PC-9 (cell line): ENCODE results near the gene TMEM221. TPM values are rescaled to one million over a fixed set of nuclear protein-coding genes. Genes with fewer than 3 reads are reported as not detected.

ENCODE experiments used
- BruUV-seq: library from RNA; stranded (reverse); fragments of 400-500 nt; replicated peaks from 2 replicates; lab custom pipeline; 2021; lab: Mats Ljungman, UMichigan
- CTCF ChIA-PET: fragments of 300-600 bp; sonication (Branson Sonifier 250); formaldehyde crosslinking; loops from one replicate; lab custom pipeline; 2022; ENCODE audit warnings: antibody characterized with exemption; lab: Charles Lee
- POLR2A ChIA-PET: fragments of 300-600 bp; sonication (Branson Sonifier 250); formaldehyde crosslinking; loops from one replicate; lab custom pipeline; 2022; ENCODE audit warnings: antibody characterized with exemption; ENCODE audit not compliant: unreplicated experiment; lab: Charles Lee
- DNase-seq, 2 experiments: peaks; one replicate each; pipeline versions ENCODE4 v3.0.0 to v3.0.0-alpha.2; 2015 to 2022; ENCODE audit warnings: mixed read lengths in 1 of 2
- H2AFZ ChIP-seq: fragments of 200-600 bp; sonication (generic); 2 replicates; pipeline ENCODE4 v1.8.1; 2017; ENCODE audit warnings: antibody characterized with exemption
- H3F3A ChIP-seq: fragments of 200-600 bp; sonication (generic); 2 replicates; pipeline ENCODE4 v1.8.1; 2017; ENCODE audit warnings: antibody characterized with exemption, mild to moderate bottlenecking, low read depth; ENCODE audit not compliant: insufficient read depth
- H3K27ac ChIP-seq: fragments of 200-600 bp; sonication (generic); 2 replicates; pipeline ENCODE4 v1.6.1; 2016; ENCODE audit warnings: mixed run types
- H3K27me3 ChIP-seq: fragments of 200-600 bp; sonication (generic); 2 replicates; pipeline ENCODE4 v1.6.1; 2016; ENCODE audit warnings: low read depth, mixed run types; ENCODE audit not compliant: insufficient read depth
- H3K36me3 ChIP-seq: fragments of 200-600 bp; sonication (generic); 2 replicates; pipeline ENCODE4 v1.6.1; 2016; ENCODE audit warnings: low read depth, mixed run types
- H3K4me1 ChIP-seq: fragments of 200-600 bp; sonication (generic); replicated peaks from 2 replicates; pipeline ENCODE4 v1.6.1; 2016; ENCODE audit warnings: mixed run types; ENCODE audit not compliant: insufficient read depth
- H3K4me2 ChIP-seq: fragments of 200-600 bp; sonication (generic); 2 replicates; pipeline ENCODE4 v1.6.1; 2017; ENCODE audit warnings: mixed run types
- H3K4me3 ChIP-seq: fragments of 200-600 bp; sonication (generic); 2 replicates; pipeline ENCODE4 v1.6.1; 2016; ENCODE audit warnings: mixed run types
- H3K79me2 ChIP-seq: fragments of 200-600 bp; sonication (generic); 2 replicates; pipeline ENCODE4 v1.6.1; 2017; ENCODE audit warnings: low read depth, mixed run types
- H3K9me2 ChIP-seq: fragments of 200-600 bp; sonication (generic); 2 replicates; pipeline ENCODE4 v1.8.1; 2017; ENCODE audit warnings: mild to moderate bottlenecking; ENCODE audit not compliant: insufficient read depth
- H3K9me3 ChIP-seq: fragments of 200-600 bp; sonication (generic); 2 replicates; pipeline ENCODE4 v1.8.1; 2016; ENCODE audit warnings: low read depth; ENCODE audit not compliant: insufficient read depth
- H4K20me1 ChIP-seq: fragments of 200-600 bp; sonication (generic); 2 replicates; pipeline ENCODE4 v1.8.1; 2017; ENCODE audit not compliant: insufficient read depth
- EZH2 ChIP-seq: fragments of 200-600 bp; sonication (generic); IDR thresholded peaks from 2 replicates; pipeline ENCODE4 v1.8.0; 2017; ENCODE audit warnings: antibody characterized with exemption, low read depth
- intact Hi-C: fragments of 100-400 bp; cut with micrococcal nuclease; formaldehyde crosslinking; loops from one replicate; pipeline ENCODE4 v1.10.0; 2022; ENCODE audit not compliant: unreplicated experiment
- total RNA-seq: library from RNA; stranded (reverse); gene quantifications from 2 replicates; pipeline ENCODE4 v1.2.3, GENCODE V29; 2021
- TF ChIP-seq, protein P1 (sequence below): fragments of 200-600 bp; sonication (generic); conservative IDR thresholded peaks from 2 replicates; pipeline ENCODE4 v1.6.1; 2017; ENCODE audit warnings: mixed run types, antibody characterized with exemption, mild to moderate bottlenecking, moderate library complexity

Gene TMEM221
- total RNA-seq, 1 experiment from 2014 or later: 2.0 TPM

- Histone ChIP-seq H3K27ac (no peak overlapping the region), H3K4me2 (no peak overlapping the region), H4K20me1 (peaks cover 13% of the 10 kb centered on the region), H3F3A (peaks cover 38% of the 10 kb centered on the region), H3K4me1 (peaks cover 7% of the 10 kb centered on the region; the same call in 1 of the 2 replicates), H2AFZ (no peak overlapping the region), H3K9me3 (no peaks in the 10 kb centered on the region), H3K36me3 (no peaks in the 10 kb centered on the region), H3K9me2 (no peaks in the 10 kb centered on the region), H3K79me2 (no peaks in the 10 kb centered on the region), H3K4me3 (no peak overlapping the region), H3K27me3 (no peaks in the 10 kb centered on the region)
- no peak for DNase-seq
- intact Hi-C loops: no loop called here
- TF ChIP-seq, protein P1, sequence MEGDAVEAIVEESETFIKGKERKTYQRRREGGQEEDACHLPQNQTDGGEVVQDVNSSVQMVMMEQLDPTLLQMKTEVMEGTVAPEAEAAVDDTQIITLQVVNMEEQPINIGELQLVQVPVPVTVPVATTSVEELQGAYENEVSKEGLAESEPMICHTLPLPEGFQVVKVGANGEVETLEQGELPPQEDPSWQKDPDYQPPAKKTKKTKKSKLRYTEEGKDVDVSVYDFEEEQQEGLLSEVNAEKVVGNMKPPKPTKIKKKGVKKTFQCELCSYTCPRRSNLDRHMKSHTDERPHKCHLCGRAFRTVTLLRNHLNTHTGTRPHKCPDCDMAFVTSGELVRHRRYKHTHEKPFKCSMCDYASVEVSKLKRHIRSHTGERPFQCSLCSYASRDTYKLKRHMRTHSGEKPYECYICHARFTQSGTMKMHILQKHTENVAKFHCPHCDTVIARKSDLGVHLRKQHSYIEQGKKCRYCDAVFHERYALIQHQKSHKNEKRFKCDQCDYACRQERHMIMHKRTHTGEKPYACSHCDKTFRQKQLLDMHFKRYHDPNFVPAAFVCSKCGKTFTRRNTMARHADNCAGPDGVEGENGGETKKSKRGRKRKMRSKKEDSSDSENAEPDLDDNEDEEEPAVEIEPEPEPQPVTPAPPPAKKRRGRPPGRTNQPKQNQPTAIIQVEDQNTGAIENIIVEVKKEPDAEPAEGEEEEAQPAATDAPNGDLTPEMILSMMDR: no peak
- no peak for TF ChIP-seq EZH2
- no TSS peak for BruUV-seq
- ChIA-PET CTCF (no interaction called here), POLR2A (no interaction called here)
Measured at GRCh38 chr19:17490411-17490810, 41.9 kb upstream of the TMEM221 start.

DNA sequence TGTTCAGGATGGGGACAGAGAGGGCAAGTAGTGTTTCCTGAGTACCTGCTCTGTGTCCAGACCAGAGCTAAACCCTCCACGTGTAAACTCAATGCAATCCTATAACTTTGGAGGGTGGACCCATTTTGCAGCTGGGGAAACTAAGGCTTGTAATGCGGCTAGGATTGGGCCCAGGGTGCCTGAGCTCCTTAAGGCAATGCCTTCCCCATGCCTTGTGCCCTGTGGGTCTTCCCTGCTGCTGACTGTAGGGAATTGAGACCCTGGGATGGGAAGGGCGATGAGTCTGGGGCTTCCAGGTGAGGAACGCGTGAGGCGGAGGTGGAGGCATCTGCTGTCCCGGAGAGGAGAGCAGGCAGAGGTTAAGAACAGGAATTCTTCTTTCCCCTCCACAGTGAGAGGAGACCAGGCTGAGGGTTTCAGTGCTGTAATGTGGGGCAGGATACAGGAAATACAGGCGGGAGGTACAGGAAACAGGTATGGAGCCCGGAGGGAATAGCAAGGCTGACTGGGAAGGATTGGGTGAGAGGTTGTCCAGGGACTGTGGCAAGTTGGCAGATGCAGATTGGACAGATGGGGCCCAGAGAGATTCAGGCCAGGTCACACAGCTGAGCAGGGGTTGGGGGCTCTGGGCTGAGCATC lies 41.0 kb upstream of the TMEM221 start:
- BruUV-seq: no TSS peak
- Histone ChIP-seq H3F3A (peaks cover 35% of the 10 kb centered on the region), H3K9me2 (no peaks in the 10 kb centered on the region), H3K4me3 (no peak overlapping the region), H3K27ac (no peak overlapping the region), H3K36me3 (no peaks in the 10 kb centered on the region), H4K20me1 (peaks cover 12% of the 10 kb centered on the region; the same call in 1 of the 2 replicates), H3K27me3 (no peaks in the 10 kb centered on the region), H3K9me3 (no peaks in the 10 kb centered on the region), H3K79me2 (no peaks in the 10 kb centered on the region), H3K4me2 (0 out of 2 replicates have a peak overlapping the region, but pooled peaks have one; percentile 1), H2AFZ (no peak overlapping the region), H3K4me1 (peaks cover 12% of the 10 kb centered on the region)
- POLR2A ChIA-PET: no interaction called here
- CTCF ChIA-PET: no interaction called here
- no peak for DNase-seq
- TF ChIP-seq EZH2: no peak
- TF ChIP-seq, protein P1: no peak
- intact Hi-C loops: no loop called here

DNA sequence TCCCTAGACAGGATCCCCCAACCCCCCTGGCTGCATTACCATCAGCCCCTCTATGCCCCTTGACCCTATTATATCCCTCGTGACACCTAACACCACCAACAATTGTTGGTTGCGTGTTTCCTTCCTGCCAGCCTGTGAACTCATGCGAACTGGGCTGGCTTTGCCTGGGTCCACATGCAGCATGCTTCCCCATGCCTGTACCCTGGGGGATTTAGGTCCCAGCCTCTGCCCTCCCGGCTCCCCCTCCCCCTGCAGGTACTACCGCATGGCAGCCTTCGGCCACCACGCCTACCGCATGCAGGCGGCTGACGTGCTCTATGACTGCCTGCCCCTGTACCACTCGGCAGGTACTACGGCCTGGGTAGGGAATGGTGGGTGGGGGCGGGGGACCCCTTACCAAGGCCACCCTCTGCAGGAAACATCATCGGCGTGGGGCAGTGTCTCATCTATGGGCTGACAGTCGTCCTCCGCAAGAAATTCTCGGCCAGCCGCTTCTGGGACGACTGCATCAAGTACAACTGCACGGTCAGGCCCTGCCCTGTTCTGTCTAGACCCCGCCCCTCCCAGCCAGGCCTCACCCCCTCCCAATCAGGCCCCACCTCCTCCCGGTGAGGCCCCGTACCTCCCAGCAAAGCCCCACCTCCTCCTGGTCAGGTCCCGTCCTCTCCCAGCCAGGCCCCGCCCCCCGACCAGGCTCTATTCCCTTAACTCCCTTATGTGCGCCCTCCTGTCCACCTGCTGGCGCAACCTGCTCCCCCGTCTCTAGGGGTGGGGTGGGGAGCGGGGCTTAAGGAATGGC lies 40.3 kb upstream of the TMEM221 start:
- H3K79me2 ChIP-seq: no peaks in the 10 kb centered on the region
- CTCF ChIA-PET: no interaction called here
- no peak overlapping the region for H2AFZ ChIP-seq
- intact Hi-C loops: no loop called here
- no peak overlapping the region for H3K27ac ChIP-seq
- peak; percentile 65 to 72 for DNase-seq
- peaks cover 14% of the 10 kb centered on the region for H3K4me1 ChIP-seq
- peak overlapping the region; percentile 63 for H3K4me2 ChIP-seq
- TF ChIP-seq EZH2: no peak
- TF ChIP-seq, protein P1: no peak
- H3K36me3 ChIP-seq: no peaks in the 10 kb centered on the region
- no peaks in the 10 kb centered on the region for H3K9me3 ChIP-seq
- peak overlapping the region; percentile 38; the same call in 1 of the 2 replicates for H3K4me3 ChIP-seq
- H3K9me2 ChIP-seq: no peaks in the 10 kb centered on the region
- POLR2A ChIA-PET: no interaction called here
- H3F3A ChIP-seq: peaks cover 41% of the 10 kb centered on the region
- H3K27me3 ChIP-seq: no peaks in the 10 kb centered on the region
- no TSS peak for BruUV-seq
- H4K20me1 ChIP-seq: peaks cover 12% of the 10 kb centered on the region; the same call in 1 of the 2 replicates
